NCI-H2107 treated with DMSO at 0.1 percent for 48 hours (cell line): ENCODE data around the gene PHF5A.

Source experiments
- DNase-seq: peaks from one replicate; lab custom pipeline; 2025; ENCODE audit not compliant: unreplicated experiment; lab: John Stamatoyannopoulos, UW

The PHF5A gene

GRCh38 chr22:41417622-41418390 is 50.7 kb downstream of the PHF5A start:
- no peak for DNase-seq

GRCh38 chr22:41415554-41415953 is 52.9 kb downstream of the PHF5A start:
- no peak for DNase-seq

GRCh38 chr22:41411021-41411851 is 57.3 kb downstream of the PHF5A start:
- no peak for DNase-seq

- no peak for DNase-seq
These were observed 58.2 kb downstream of the PHF5A start for GRCh38 chr22:41410311-41410751.
